H1 (cell line): Measurements from ENCODE around the gene KANSL1.

ENCODE experiments used
- BRCA1 ChIP-seq: IDR thresholded peaks from 2 replicates; pipeline ENCODE4 v1.6.1; 2012; ENCODE audit warnings: low read depth, low read length, improper control_type of control experiment
- CHD1 ChIP-seq: IDR thresholded peaks from 2 replicates; pipeline ENCODE4 v1.6.1; 2012; ENCODE audit warnings: low read depth, low read length, improper control_type of control experiment
- EP300 ChIP-seq, 2 experiments: IDR thresholded peaks; 1 replicate in 1 of 2; 2 replicates in 1 of 2; pipeline ENCODE4 v1.6.1; 2011 to 2012; ENCODE audit warnings: low read depth in 2 of 2, low read length in 2 of 2, mild to moderate bottlenecking in 2 of 2, borderline replicate concordance in 1 of 2, inconsistent platforms in 1 of 2, moderate library complexity in 1 of 2
- JUN ChIP-seq: IDR thresholded peaks from 2 replicates; pipeline ENCODE4 v1.6.1; 2011; ENCODE audit warnings: low read depth, mild to moderate bottlenecking, improper control_type of control experiment, low read length
- POLR2A ChIP-seq, 2 experiments: IDR thresholded peaks; 1 replicate in 1 of 2; 2 replicates in 1 of 2; pipeline ENCODE4 v1.6.1; 2011; ENCODE audit warnings: low read depth in 2 of 2, low read length in 2 of 2, mild to moderate bottlenecking in 2 of 2; ENCODE audit errors: control extremely low read depth in 1 of 2
- POLR2AphosphoS5 ChIP-seq: IDR thresholded peaks from 2 replicates; pipeline ENCODE4 v1.6.1; 2011; ENCODE audit warnings: low read depth, low read length
- RFX5 ChIP-seq: IDR thresholded peaks from 2 replicates; pipeline ENCODE4 v1.6.1; 2011; ENCODE audit warnings: low read depth, low read length, improper control_type of control experiment, borderline replicate concordance
- TAF1 ChIP-seq: IDR thresholded peaks from 2 replicates; pipeline ENCODE4 v1.6.1; 2011; ENCODE audit warnings: mild to moderate bottlenecking, low read depth, low read length
- ZNF274 ChIP-seq: IDR thresholded peaks from 2 replicates; pipeline ENCODE4 v1.7.0; 2012; ENCODE audit warnings: low read length, borderline replicate concordance; ENCODE audit errors: extremely low read depth
- TF ChIP-seq, protein P1 (sequence below), 3 experiments: IDR thresholded peaks; 1 replicate in 2 of 3; 2 replicates in 1 of 3; pipeline versions ENCODE4 v1.5.1 to v1.6.1; 2011; ENCODE audit warnings: low read length in 3 of 3, mild to moderate bottlenecking in 3 of 3, inconsistent platforms in 2 of 3, low read depth in 1 of 3, moderate library complexity in 1 of 3; ENCODE audit not compliant: insufficient read depth in 1 of 3; ENCODE audit errors: control extremely low read depth in 1 of 3

DNA sequence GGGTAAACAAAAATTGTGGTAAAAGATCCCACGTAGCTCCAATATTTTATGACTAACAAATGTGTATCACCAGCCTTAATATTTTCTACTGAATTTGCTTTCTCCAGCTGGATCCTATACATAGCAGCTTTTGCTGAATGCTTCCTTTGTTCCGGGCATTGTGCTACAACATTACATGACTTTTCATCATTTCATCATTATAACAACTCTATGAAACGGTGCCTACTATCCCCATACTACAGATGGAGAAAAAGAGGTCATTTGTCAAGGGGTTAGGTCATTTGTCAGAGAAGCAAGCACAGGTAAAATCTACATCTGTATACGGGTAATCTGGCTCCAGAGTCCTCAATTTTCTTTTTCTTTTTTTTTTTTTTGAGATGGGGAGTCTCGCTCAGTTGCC, 74.3 kb downstream of the KANSL1 start:
- TF ChIP-seq POLR2A (IDR thresholded peaks at IDR 0.05; ENCODE audit: control extremely low read depth in 1 of 2, low read depth in 2 of 2, low read length in 2 of 2) (no peak), TAF1 (no peak), ZNF274 (no peak), RFX5 (no peak), BRCA1 (no peak), EP300 (IDR thresholded peaks at IDR 0.05; ENCODE audit: borderline replicate concordance in 1 of 2, low read depth in 2 of 2, low read length in 2 of 2) (no peak), POLR2AphosphoS5 (no peak), JUN (no peak), CHD1 (no peak)
- TF ChIP-seq, protein P1, sequence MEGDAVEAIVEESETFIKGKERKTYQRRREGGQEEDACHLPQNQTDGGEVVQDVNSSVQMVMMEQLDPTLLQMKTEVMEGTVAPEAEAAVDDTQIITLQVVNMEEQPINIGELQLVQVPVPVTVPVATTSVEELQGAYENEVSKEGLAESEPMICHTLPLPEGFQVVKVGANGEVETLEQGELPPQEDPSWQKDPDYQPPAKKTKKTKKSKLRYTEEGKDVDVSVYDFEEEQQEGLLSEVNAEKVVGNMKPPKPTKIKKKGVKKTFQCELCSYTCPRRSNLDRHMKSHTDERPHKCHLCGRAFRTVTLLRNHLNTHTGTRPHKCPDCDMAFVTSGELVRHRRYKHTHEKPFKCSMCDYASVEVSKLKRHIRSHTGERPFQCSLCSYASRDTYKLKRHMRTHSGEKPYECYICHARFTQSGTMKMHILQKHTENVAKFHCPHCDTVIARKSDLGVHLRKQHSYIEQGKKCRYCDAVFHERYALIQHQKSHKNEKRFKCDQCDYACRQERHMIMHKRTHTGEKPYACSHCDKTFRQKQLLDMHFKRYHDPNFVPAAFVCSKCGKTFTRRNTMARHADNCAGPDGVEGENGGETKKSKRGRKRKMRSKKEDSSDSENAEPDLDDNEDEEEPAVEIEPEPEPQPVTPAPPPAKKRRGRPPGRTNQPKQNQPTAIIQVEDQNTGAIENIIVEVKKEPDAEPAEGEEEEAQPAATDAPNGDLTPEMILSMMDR (IDR thresholded peaks at IDR 0.05; ENCODE audit: control extremely low read depth in 1 of 3, insufficient read depth in 1 of 3, low read depth in 1 of 3, low read length in 3 of 3), result no peak
